Measurements from ENCODE around the gene SLC12A8.

DNA sequence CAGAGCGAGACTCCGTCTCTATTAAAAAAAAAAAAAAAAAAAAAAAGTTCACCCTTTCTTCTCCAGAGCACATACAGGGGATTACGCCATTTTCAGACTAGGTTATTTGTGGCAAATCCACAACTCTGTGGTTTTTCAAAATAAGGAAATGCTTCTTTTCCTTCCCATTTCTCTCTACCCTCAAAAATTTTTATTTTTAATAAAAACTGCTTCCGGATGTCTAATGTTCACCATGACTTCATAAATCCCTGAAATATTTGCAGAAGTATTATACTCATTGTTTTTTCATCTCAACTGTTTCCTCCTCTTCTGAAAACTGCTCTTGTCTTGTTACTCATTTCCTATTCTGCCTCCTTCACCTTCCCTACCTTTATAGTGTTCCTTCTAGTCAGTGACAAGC, 45.0 kb upstream of the SLC12A8 start:
- TF ChIP-seq, protein P1, sequence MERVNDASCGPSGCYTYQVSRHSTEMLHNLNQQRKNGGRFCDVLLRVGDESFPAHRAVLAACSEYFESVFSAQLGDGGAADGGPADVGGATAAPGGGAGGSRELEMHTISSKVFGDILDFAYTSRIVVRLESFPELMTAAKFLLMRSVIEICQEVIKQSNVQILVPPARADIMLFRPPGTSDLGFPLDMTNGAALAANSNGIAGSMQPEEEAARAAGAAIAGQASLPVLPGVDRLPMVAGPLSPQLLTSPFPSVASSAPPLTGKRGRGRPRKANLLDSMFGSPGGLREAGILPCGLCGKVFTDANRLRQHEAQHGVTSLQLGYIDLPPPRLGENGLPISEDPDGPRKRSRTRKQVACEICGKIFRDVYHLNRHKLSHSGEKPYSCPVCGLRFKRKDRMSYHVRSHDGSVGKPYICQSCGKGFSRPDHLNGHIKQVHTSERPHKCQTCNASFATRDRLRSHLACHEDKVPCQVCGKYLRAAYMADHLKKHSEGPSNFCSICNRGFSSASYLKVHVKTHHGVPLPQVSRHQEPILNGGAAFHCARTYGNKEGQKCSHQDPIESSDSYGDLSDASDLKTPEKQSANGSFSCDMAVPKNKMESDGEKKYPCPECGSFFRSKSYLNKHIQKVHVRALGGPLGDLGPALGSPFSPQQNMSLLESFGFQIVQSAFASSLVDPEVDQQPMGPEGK (CRISPR knock-in tag; IDR thresholded peaks at IDR 0.05; ENCODE audit: borderline replicate concordance) = no peak
- no peak for TF ChIP-seq TCF3 (CRISPR knock-in tag; IDR thresholded peaks at IDR 0.05)
